Calu3 (cell line): Measurements from ENCODE around the gene ESRRG. TPM values are rescaled to one million over a fixed set of nuclear protein-coding genes. Genes with fewer than 3 reads are reported as not detected.
A peak's percentile ranks its signal among the peaks of the same experiment; 100 is the strongest.

ENCODE experiments used
- Bru-seq: library from RNA; stranded (reverse); fragments of 400-500 nt; gene quantifications from one replicate; lab custom pipeline; 2021; lab: Mats Ljungman, UMichigan
- BruChase-seq, 2 experiments: library from RNA; stranded (reverse); fragments of 400-500 nt; gene quantifications; one replicate each; lab custom pipeline; 2021; lab: Mats Ljungman, UMichigan
- BruUV-seq: library from RNA; stranded (reverse); fragments of 400-500 nt; replicated peaks from 2 replicates; lab custom pipeline; 2021; lab: Mats Ljungman, UMichigan
- CTCF ChIA-PET: fragments of 300-600 bp; sonication (Branson Sonifier 250); formaldehyde crosslinking; loops from one replicate; lab custom pipeline; 2022; ENCODE audit warnings: antibody characterized with exemption; lab: Charles Lee
- DNase-seq: peaks from one replicate; pipeline ENCODE4 v3.0.0; 2022
- H3K27ac Mint-ChIP-seq: one replicate; pipeline ENCODE4 v1.8.0; 2022; ENCODE audit warnings: mixed read lengths; ENCODE audit not compliant: unreplicated experiment
- H3K27me3 Mint-ChIP-seq: one replicate; pipeline ENCODE4 v1.8.0; 2022; ENCODE audit warnings: mixed read lengths; ENCODE audit not compliant: unreplicated experiment
- H3K36me3 Mint-ChIP-seq: one replicate; pipeline ENCODE4 v1.8.0; 2022; ENCODE audit warnings: mild to moderate bottlenecking, moderate library complexity, mixed read lengths; ENCODE audit not compliant: insufficient read depth, unreplicated experiment
- H3K4me1 Mint-ChIP-seq: one replicate; pipeline ENCODE4 v1.8.0; 2022; ENCODE audit warnings: mild to moderate bottlenecking, low read depth, mixed read lengths; ENCODE audit not compliant: unreplicated experiment
- H3K4me3 Mint-ChIP-seq: one replicate; pipeline ENCODE4 v1.8.0; 2022; ENCODE audit warnings: mild to moderate bottlenecking, low read depth, moderate library complexity, mixed read lengths; ENCODE audit not compliant: unreplicated experiment
- H3K9me3 Mint-ChIP-seq: one replicate; pipeline ENCODE4 v1.8.0; 2022; ENCODE audit warnings: low read depth, mixed read lengths; ENCODE audit not compliant: unreplicated experiment
- CTCF ChIP-seq: fragments of 200-600 bp; IDR thresholded peaks from one replicate; pipeline ENCODE4 v1.8.0; 2022; ENCODE audit warnings: antibody characterized with exemption; ENCODE audit not compliant: unreplicated experiment
- intact Hi-C: fragments of 100-400 bp; cut with micrococcal nuclease; formaldehyde crosslinking; loops from one replicate; pipeline ENCODE4 v1.10.0; 2022; ENCODE audit not compliant: unreplicated experiment
- long read RNA-seq: library from polyadenylated mRNA; stranded (forward); transcript quantifications from one replicate; pipeline ENCODE4 v2.0.0, GENCODE V29; 2022
- total RNA-seq: library from RNA; stranded (reverse); gene quantifications from 2 replicates; pipeline ENCODE4 v1.2.3, GENCODE V29; 2022

Gene ESRRG
- 0.76 and 1.3 TPM in 2 replicates for total RNA-seq
- Bru-seq, nascent RNA, result percentile 28 among the genes with signal in this experiment
- BruChase-seq, experiment 1, labeled RNA remaining after a 6-hour chase, result percentile 25 among the genes with signal in this experiment
- BruChase-seq, experiment 2, labeled RNA remaining after a 2-hour chase, result percentile 27 among the genes with signal in this experiment
- long read RNA-seq, partial matches to known transcripts, result 0 of 1 reads
- long read RNA-seq, other reads (novel, unspliced or antisense), result 1 of 1 reads

DNA sequence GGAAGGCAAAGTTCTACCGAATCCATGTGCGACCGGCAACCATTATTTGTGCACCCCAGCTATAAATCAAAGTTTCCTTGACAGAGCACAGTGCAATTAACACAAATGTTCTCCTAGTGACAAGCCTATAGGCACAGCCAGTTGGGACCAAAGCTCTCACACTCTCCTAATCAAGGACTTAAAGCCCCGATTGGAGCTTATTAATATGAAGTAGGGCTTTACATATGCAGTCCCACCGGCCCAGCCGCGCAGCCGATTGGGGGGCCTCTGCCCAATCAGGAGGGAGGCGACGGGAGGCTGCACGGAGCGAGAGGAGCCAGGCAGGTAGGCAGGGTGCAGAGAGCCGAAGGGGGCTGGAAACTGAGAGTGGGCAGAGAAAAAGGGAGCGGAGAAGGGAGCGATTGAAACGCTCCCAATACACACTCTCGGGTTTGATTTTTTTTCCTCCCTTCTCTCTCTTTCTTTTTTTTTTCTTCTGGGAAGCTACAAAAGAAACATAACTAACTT, at the start of gene ESRRG:
Gene ESRRG, minus strand, starts transcription at position 156 of the 507 bp plus-strand sequence. Its CDS starts 130 bp downstream, at position 26.
- Mint-ChIP-seq H3K27me3 (no peaks in the 10 kb centered on the region), H3K36me3 (peaks cover 11% of the 10 kb centered on the region), H3K27ac (peak within 1 kb of the TSS; percentile 10), H3K4me3 (peak within 1 kb of the TSS; percentile 88), H3K9me3 (no peaks in the 10 kb centered on the region), H3K4me1 (peaks cover 19% of the 10 kb centered on the region)
- BruUV-seq, result no TSS peak
- no peak for TF ChIP-seq CTCF
- CTCF ChIA-PET, result interaction anchor here (0.7 to 1.0 kb wide), 3 partner anchors 9 to 1162 kb away, joined by 3 to 4 read pairs (median 4); no protein-coding TSS in a partner anchor
- DNase-seq, result peak; percentile 75
- intact Hi-C loops, result loop anchor here (5.0 to 10.0 kb wide), 2 partner anchors 731 to 1451 kb away; no protein-coding TSS in a partner anchor

GRCh38 chr1:216771922-216772321, 48.7 kb upstream of the ESRRG start:
- Mint-ChIP-seq H3K4me3 (no peak overlapping the region), H3K9me3 (no peaks in the 10 kb centered on the region), H3K4me1 (no peaks in the 10 kb centered on the region), H3K36me3 (no peaks in the 10 kb centered on the region), H3K27me3 (no peaks in the 10 kb centered on the region), H3K27ac (no peak overlapping the region)
- TF ChIP-seq CTCF, result no peak
- CTCF ChIA-PET, result no interaction called here
- no peak for DNase-seq
- intact Hi-C loops, result no loop called here
- no TSS peak for BruUV-seq

GRCh38 chr1:216766633-216767327, 43.6 kb upstream of the ESRRG start:
- no peaks in the 10 kb centered on the region for H3K27me3 Mint-ChIP-seq
- H3K9me3 Mint-ChIP-seq, result no peaks in the 10 kb centered on the region
- no peak overlapping the region for H3K4me3 Mint-ChIP-seq
- peaks cover 10% of the 10 kb centered on the region for H3K4me1 Mint-ChIP-seq
- DNase-seq, result no peak
- CTCF ChIA-PET, result no interaction called here
- TF ChIP-seq CTCF, result no peak
- no TSS peak for BruUV-seq
- H3K27ac Mint-ChIP-seq, result no peak overlapping the region
- intact Hi-C loops, result no loop called here
- no peaks in the 10 kb centered on the region for H3K36me3 Mint-ChIP-seq

GRCh38 chr1:216765346-216766300, 42.4 kb upstream of the ESRRG start:
- no TSS peak for BruUV-seq
- TF ChIP-seq CTCF, result no peak
- DNase-seq, result no peak
- H3K36me3 Mint-ChIP-seq, result no peaks in the 10 kb centered on the region
- intact Hi-C loops, result no loop called here
- H3K4me1 Mint-ChIP-seq, result peaks cover 10% of the 10 kb centered on the region
- H3K27me3 Mint-ChIP-seq, result no peaks in the 10 kb centered on the region
- H3K9me3 Mint-ChIP-seq, result no peaks in the 10 kb centered on the region
- no peak overlapping the region for H3K27ac Mint-ChIP-seq
- no peak overlapping the region for H3K4me3 Mint-ChIP-seq
- CTCF ChIA-PET, result interaction anchor here (0.6 kb wide), 1 partner anchor 17 kb away, joined by 3 read pairs; no protein-coding TSS in a partner anchor
